Measurements from ENCODE around the gene ARHGDIG.
A peak's percentile ranks its signal among the peaks of the same experiment; 100 is the strongest.

The ARHGDIG gene

GRCh38 chr16:280552-280951 lies at the start of gene ARHGDIG:
Gene ARHGDIG, plus strand, starts transcription at chr16:280591. Its CDS starts 90 bp downstream, at chr16:280681.
- FAIRE-seq, result no peak
- no peak for TF ChIP-seq CTCF (IDR thresholded peaks at IDR 0.05; ENCODE audit: insufficient read depth, missing control alignments)
- DNase-seq (ENCODE audit: insufficient read length, low spot score), result no peak

GRCh38 chr16:230949-231348 lies 49.4 kb upstream of the ARHGDIG start:
- TF ChIP-seq CTCF (IDR thresholded peaks at IDR 0.05; ENCODE audit: insufficient read depth, missing control alignments), result no peak
- DNase-seq (ENCODE audit: insufficient read length, low spot score), result no peak
- no peak for FAIRE-seq

- FAIRE-seq (no peak), DNase-seq (ENCODE audit: insufficient read length, low spot score) (peak; percentile 86)
- TF ChIP-seq CTCF (IDR thresholded peaks at IDR 0.05; ENCODE audit: insufficient read depth, missing control alignments), result no peak
Observed at GRCh38 chr16:234468-235305, 45.7 kb upstream of the ARHGDIG start, which contains the start of gene FAM234A. Gene FAM234A, plus strand, starts transcription at chr16:234821. Its CDS starts 19,593 bp downstream, at chr16:254414.

- no peak for FAIRE-seq
- TF ChIP-seq CTCF (IDR thresholded peaks at IDR 0.05; ENCODE audit: insufficient read depth, missing control alignments), result no peak
- no peak for DNase-seq (ENCODE audit: insufficient read length, low spot score)
Observed at GRCh38 chr16:239948-240277, 40.5 kb upstream of the ARHGDIG start.

- no peak for TF ChIP-seq CTCF (IDR thresholded peaks at IDR 0.05; ENCODE audit: insufficient read depth, missing control alignments)
- FAIRE-seq (no peak), DNase-seq (ENCODE audit: insufficient read length, low spot score) (no peak)
Observed at GRCh38 chr16:240559-240958, 39.8 kb upstream of the ARHGDIG start.

- TF ChIP-seq CTCF (IDR thresholded peaks at IDR 0.05; ENCODE audit: insufficient read depth, missing control alignments), result no peak
- FAIRE-seq (no peak), DNase-seq (ENCODE audit: insufficient read length, low spot score) (no peak)
Observed at GRCh38 chr16:242281-242680, 38.1 kb upstream of the ARHGDIG start.

- DNase-seq (ENCODE audit: insufficient read length, low spot score) (no peak), FAIRE-seq (no peak)
- TF ChIP-seq CTCF (IDR thresholded peaks at IDR 0.05; ENCODE audit: insufficient read depth, missing control alignments), result no peak
Observed at GRCh38 chr16:243348-243747, 37.0 kb upstream of the ARHGDIG start.
